Right cardiac atrium (tissue), 5 donors: Measurements from ENCODE around the gene DOCK4. TPM values are rescaled to one million over a fixed set of nuclear protein-coding genes. Genes with fewer than 3 reads are reported as not detected.

Experiments
- ATAC-seq, 2 donors: fragments of 200-7000 bp; cut with Tn5 transposase; one replicate each; pipeline versions ENCODE4 v1.8.0 to v1.9.1; 2020; ENCODE audit warnings: moderate library complexity in 2 of 2, mild to moderate bottlenecking in 1 of 2
- DNase-seq, 3 donors: peaks; one replicate each; pipeline ENCODE4 v3.0.0-alpha.2; 2020
- H3K27ac ChIP-seq: one replicate; pipeline ENCODE4 v1.5.1; 2013; ENCODE audit warnings: mild to moderate bottlenecking, low read length, control low read depth, moderate library complexity
- H3K27me3 ChIP-seq: one replicate; pipeline ENCODE4 v1.6.1; 2013; ENCODE audit not compliant: control insufficient read depth, insufficient read depth
- H3K4me1 ChIP-seq: one replicate; pipeline ENCODE4 v1.6.1; 2013; ENCODE audit warnings: low read length; ENCODE audit not compliant: control insufficient read depth, insufficient read depth
- H3K4me3 ChIP-seq: one replicate; pipeline ENCODE4 v1.5.1; 2013; ENCODE audit warnings: low read length, control low read depth
- H3K9me3 ChIP-seq: one replicate; pipeline ENCODE4 v1.6.1; 2013; ENCODE audit warnings: low read length; ENCODE audit not compliant: control insufficient read depth
- WGBS: extraction: QIAGEN DNeasy Blood & Tissue Kit; methylation state at CpG from one replicate; pipeline ENCODE4 v1.1.7; 2013; 5-methylcytosine and 5-hydroxymethylcytosine counted together
- intact Hi-C, 4 donors: fragments of 100-400 bp; cut with DNase I; formaldehyde crosslinking; loops; one replicate each; pipeline versions ENCODE4 v1.11.0 to v1.14.0; 2022 to 2023
- polyA plus RNA-seq: library from polyadenylated mRNA; stranded (reverse); fragments of 200-250 nt; gene quantifications from one replicate; pipeline ENCODE4 v1.2.3, GENCODE V29; 2013
- total RNA-seq, 4 donors: library from RNA; stranded (reverse); fragmentation: NEBNext Ultra II Directional; extraction: Animal tissue kit (Norgen Biotek cat#: 25700); gene quantifications; one replicate each; pipeline ENCODE4 v1.2.1, GENCODE V29; 2021
- donor health status: healthy with polysubstance abuse.
- donor health status: DM: no; HTN: yes; CAD: no.
- donor health status: DM: no; HTN: no; CAD: no.
- donor health status: DM: no; HTN: yes; CAD: no; lungs with severe emphysema.
- donor health status: DM: yes; HTN: yes; CAD: no.

The DOCK4 gene
- total and polyA plus RNA-seq, 5 donors = 5.7 to 19.9 (median 15.7) TPM

DNA sequence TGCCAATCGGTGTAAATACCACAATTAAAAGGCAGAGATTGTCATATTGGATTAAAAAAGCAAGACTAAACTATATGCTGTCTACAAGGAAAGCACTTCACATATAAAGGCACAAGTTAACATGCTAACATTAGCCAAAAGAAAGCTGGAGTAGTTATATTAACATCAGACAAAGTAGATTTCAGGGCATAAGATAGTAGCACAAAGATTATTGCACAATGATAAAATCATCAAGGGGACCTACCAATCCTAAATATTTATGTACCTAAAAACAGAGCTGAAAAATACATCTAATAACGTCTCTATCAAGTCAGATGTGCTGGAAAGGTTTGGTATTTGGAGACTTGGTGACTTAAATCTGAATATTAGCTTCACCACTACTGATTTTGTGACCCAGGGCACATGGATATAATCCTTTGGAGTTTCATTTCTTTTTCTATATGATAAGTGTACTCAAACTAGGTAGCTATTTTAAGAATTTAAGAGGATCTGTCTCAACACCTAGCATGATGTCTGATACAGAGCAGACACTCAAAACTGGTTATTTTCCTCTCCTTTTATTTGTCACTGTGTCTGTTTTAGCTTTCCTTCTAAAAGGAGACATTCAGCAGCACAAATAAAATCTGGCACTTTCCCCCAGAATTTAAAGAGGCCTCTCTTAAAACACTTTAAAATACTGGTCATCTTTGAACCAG, 156.5 kb downstream of the DOCK4 start:
- WGBS = 67% methylated on average over 2 of the region's 2 CpGs
- no peaks in the 10 kb centered on the region for H3K27me3 ChIP-seq
- peaks cover 6% of the 10 kb centered on the region for H3K4me1 ChIP-seq
- no peaks in the 10 kb centered on the region for H3K9me3 ChIP-seq
- intact Hi-C loops = no loop called here
- H3K4me3 ChIP-seq = no peak overlapping the region
- H3K27ac ChIP-seq = no peak overlapping the region
- ATAC-seq (no peak), DNase-seq (no peak)

DNA sequence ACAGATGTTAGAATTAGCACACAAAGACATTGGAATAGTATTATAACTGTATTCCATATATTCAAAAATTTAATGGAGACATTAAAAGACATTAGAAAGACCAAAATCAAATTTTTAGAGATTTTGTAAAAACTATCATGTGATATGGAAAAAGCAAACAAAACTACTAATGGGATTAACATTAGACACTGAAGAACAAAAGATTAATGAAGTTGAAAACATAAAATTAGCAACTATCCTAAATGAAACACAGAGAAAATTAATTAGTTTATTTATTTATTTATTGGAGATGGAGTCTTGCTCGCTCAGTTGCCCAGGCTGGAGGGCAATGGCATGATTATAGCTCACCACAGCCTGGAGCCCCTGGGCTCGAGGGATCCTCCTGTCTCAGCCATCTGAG, 158.8 kb downstream of the DOCK4 start:
- no peaks in the 10 kb centered on the region for H3K27me3 ChIP-seq
- 98% methylated on average over 2 of the region's 2 CpGs for WGBS
- intact Hi-C loops = no loop called here
- no peak overlapping the region for H3K4me3 ChIP-seq
- H3K9me3 ChIP-seq = no peaks in the 10 kb centered on the region
- H3K27ac ChIP-seq = no peak overlapping the region
- no peak for ATAC-seq
- H3K4me1 ChIP-seq = peaks cover 2% of the 10 kb centered on the region
- DNase-seq = no peak

DNA sequence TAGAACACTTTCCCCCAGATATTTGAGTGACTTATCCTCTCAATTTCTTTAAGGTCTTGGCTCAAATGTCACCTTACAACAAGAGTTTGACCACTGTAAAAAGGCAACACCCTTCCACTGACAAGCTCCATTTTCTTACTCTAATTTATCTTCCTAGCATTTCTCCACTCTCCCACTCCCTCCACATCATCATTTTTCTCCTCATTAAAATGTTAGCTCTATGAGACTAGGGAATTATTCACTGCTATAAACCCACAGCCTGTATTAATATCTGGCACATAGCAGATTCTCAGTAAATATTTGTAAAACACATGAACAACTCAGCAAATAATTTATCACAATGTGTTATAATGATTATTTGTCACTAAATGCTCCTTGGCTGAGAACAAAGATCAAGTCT, 161.0 kb downstream of the DOCK4 start:
- H3K27ac ChIP-seq = no peak overlapping the region
- intact Hi-C loops = no loop called here
- ATAC-seq = no peak

DNA sequence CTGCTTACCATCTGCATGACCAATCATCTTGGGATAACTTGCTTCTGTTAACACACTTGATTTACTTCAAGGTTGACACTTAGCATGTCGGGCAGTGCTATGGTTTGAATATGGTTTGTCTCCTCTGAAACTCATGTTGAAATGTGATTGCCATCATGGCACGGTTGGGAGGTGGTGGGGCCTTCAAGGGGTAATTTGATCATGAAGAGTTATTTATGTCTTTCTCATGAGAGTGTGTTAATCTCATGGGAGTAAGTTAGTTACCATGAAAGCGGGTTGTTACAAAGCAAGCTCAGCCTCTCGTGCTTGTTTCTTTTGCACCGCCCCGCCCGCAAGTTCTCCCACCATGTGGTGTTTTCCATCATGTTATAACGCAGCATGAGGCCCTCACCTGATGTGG, 163.6 kb downstream of the DOCK4 start:
- Histone ChIP-seq H3K4me3 (no peak overlapping the region), H3K27me3 (no peaks in the 10 kb centered on the region), H3K27ac (no peak overlapping the region), H3K4me1 (peaks cover 2% of the 10 kb centered on the region), H3K9me3 (no peaks in the 10 kb centered on the region)
- no peak for ATAC-seq
- intact Hi-C loops = no loop called here
- WGBS = 95% methylated on average over 8 of the region's 8 CpGs
- DNase-seq = no peak

More for the DNA sequence above, 161.0 kb downstream of the DOCK4 start:
- DNase-seq = no peak
- Histone ChIP-seq H3K27me3 (no peaks in the 10 kb centered on the region), H3K4me1 (peaks cover 2% of the 10 kb centered on the region), H3K4me3 (no peak overlapping the region), H3K9me3 (no peaks in the 10 kb centered on the region)

DNA sequence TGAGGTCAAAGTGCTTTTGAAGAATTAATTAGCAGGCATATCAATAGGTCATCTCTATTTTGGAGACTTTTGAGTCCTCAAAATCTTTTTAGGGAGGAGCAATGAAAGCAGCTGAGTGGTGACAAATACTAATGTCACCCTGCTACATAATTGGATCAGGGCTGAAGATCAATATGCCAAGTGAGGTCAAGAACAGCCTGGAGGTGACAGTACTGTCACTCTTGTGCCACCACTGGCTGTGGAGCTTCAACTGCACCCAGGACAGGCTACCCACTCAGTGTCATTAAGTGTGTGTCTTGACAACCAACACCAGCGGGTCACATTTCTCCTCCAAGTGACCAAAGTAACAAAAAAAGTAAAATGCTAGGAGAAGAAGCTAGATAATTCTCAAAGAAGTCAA, 167.8 kb downstream of the DOCK4 start:
- intact Hi-C loops = no loop called here
- no peak for ATAC-seq
- WGBS = 94% methylated on average over 1 of the region's 1 CpG
- no peaks in the 10 kb centered on the region for H3K9me3 ChIP-seq
- no peak overlapping the region for H3K27ac ChIP-seq
- no peaks in the 10 kb centered on the region for H3K4me1 ChIP-seq
- DNase-seq = no peak
- no peak overlapping the region for H3K4me3 ChIP-seq
- no peaks in the 10 kb centered on the region for H3K27me3 ChIP-seq

DNA sequence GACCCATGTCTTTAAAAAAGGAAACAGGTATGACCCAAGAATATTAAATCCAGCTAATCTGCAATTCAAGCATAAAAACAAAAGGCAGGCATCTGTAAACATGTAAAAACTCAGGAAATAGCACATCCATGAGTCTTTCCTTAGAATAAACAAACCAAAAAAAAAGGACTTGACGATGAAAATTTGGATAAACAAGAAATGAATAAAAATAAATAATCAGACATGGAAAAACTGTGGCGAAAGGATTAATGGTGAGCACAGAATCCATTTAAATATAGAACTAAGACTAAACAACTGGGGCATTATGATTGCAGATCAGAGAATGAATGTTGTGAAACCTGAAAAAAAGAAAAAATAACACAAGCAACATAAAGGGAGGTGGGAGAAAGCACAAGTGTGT, 170.1 kb downstream of the DOCK4 start:
- no peak for DNase-seq
- H3K4me3 ChIP-seq = no peak overlapping the region
- H3K27me3 ChIP-seq = no peaks in the 10 kb centered on the region
- H3K27ac ChIP-seq = no peak overlapping the region
- ATAC-seq = no peak
- intact Hi-C loops = no loop called here
- no peaks in the 10 kb centered on the region for H3K4me1 ChIP-seq
- H3K9me3 ChIP-seq = no peaks in the 10 kb centered on the region
- WGBS = 65% methylated on average over 2 of the region's 2 CpGs

DNA sequence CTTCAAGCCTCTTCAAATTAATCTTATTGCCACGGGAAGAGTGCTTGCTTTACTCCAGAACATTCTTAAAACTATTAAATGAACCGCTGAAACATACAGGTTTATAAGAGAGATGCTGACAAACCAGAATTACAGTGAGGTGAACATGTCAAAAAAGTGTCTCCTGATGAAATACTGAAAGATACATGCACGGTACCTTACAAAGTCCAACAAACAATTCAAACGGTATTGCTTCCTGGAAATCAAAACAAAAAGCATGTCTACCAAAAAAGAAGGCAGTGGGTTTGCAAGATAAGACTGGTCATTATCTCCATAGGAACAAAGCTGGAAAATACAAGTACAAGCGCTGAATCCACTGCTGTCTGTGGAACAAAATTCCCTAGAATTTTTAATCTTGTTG, 174.5 kb downstream of the DOCK4 start:
- Histone ChIP-seq H3K4me3 (no peak overlapping the region), H3K9me3 (no peaks in the 10 kb centered on the region), H3K27me3 (no peaks in the 10 kb centered on the region), H3K27ac (no peak overlapping the region), H3K4me1 (no peaks in the 10 kb centered on the region)
- no peak for ATAC-seq
- no peak for DNase-seq
- 63% methylated on average over 5 of the region's 5 CpGs for WGBS
- intact Hi-C loops = no loop called here

DNA sequence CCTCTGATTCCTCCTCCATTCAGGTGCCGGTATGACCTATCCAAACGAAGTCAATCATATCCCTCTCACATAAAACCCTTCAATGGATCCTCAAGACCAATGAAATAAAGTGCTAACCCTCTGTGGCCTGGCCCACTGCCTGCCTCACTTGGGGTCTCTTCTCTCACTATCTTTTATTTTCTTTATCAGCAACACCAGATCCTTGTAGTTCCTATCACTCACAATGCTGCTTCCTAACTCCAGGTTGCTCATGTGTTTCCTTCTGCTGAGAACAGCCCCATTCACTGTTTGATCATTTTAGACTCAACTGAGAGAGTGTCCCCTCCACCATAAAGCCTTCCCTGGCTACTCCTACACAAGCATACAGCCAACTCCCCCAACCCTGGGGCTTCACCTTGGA, 180.6 kb downstream of the DOCK4 start:
- 93% methylated on average over 2 of the region's 2 CpGs for WGBS
- Histone ChIP-seq H3K27me3 (no peaks in the 10 kb centered on the region), H3K27ac (no peak overlapping the region), H3K9me3 (no peaks in the 10 kb centered on the region), H3K4me1 (peaks cover 5% of the 10 kb centered on the region), H3K4me3 (no peak overlapping the region)
- no peak for DNase-seq
- ATAC-seq = no peak
- intact Hi-C loops = no loop called here

DNA sequence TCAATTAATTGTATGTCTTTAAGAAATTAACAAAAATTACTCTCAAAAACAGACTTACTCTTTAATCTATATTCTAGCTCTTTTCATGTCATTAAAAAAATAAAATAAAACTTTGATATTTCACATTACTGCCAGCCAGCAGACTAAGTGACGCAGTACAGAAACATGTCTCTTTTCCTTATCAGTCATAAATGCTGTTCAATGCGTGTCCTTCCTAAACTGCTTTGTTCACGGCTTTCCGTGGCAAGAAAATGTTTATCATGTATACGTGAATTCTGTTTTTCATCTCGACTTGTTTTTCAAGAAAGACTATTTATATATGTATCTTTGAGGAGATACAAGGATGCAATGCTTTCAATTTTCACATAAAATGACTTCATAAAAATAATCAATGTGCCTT, 182.4 kb downstream of the DOCK4 start:
- DNase-seq = no peak
- Histone ChIP-seq H3K4me3 (no peak overlapping the region), H3K4me1 (peaks cover 9% of the 10 kb centered on the region), H3K27me3 (no peaks in the 10 kb centered on the region), H3K9me3 (no peaks in the 10 kb centered on the region), H3K27ac (no peak overlapping the region)
- 50% methylated on average over 6 of the region's 6 CpGs for WGBS
- no peak for ATAC-seq
- intact Hi-C loops = no loop called here

DNA sequence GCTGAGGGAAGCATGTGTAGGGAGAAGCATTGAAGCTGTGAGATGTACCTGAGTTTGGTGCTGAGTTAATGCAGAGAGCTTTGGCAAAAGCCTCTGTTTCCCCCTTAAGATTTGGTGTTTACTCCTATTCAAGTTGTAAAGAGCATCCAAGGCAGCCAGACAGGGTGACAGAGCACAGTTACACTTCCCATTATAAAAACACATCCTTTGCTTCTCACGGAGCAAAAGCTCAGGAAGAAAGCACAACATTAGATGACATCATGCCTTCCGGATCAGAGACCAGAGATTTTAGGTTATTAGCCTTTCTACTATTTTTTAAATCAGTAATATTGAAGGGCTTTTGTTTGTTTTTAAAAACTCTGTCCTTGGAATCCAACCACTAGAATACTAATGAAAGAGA, 182.9 kb downstream of the DOCK4 start:
- Histone ChIP-seq H3K4me3 (no peak overlapping the region), H3K4me1 (peaks cover 9% of the 10 kb centered on the region), H3K9me3 (no peaks in the 10 kb centered on the region), H3K27me3 (no peaks in the 10 kb centered on the region), H3K27ac (no peak overlapping the region)
- ATAC-seq (peak in 1 of 2 donors; percentile 66), DNase-seq (no peak)
- intact Hi-C loops = no loop called here
- WGBS = 34% methylated on average over 2 of the region's 2 CpGs

DNA sequence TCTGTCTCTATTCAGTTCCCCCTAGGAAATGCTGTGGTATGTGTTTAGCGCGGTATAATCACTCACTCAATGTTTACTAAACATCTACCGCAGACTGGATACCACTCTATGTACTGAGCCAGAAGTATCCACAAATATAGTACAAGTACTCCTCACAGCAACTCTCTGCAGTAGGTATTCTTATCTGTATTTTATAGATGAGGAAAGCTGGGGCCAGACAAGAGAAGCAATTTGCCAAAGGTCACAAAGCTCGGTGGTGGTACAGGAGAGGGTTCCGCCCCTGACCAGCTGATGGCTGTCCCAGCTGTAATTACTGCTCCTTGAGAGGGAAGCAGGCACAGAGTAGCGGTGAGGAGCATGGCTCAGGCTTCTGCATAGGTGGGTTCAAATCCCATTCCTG, 184.1 kb downstream of the DOCK4 start:
- H3K27ac ChIP-seq = no peak overlapping the region

More for the DNA sequence above, 184.1 kb downstream of the DOCK4 start:
- Histone ChIP-seq H3K4me3 (no peak overlapping the region), H3K27me3 (no peaks in the 10 kb centered on the region), H3K4me1 (peaks cover 12% of the 10 kb centered on the region), H3K9me3 (no peaks in the 10 kb centered on the region)
- WGBS = 81% methylated on average over 6 of the region's 6 CpGs
- DNase-seq (peak in 1 of 3 donors; percentile 40), ATAC-seq (peak in 1 of 2 donors; percentile 32)
- intact Hi-C loops = no loop called here
